Neural progenitor cell (in vitro differentiated cells): ENCODE results near the gene PCDHGA12.

Experiments
- EZH2 ChIP-seq: fragments of 200-600 bp; sonication (generic); IDR thresholded peaks from 2 replicates; pipeline ENCODE4 v1.6.1; 2017; ENCODE audit warnings: antibody characterized with exemption, mild to moderate bottlenecking, moderate library complexity
- EZH2phosphoT487 ChIP-seq: fragments of 200-600 bp; sonication (generic); IDR thresholded peaks from 2 replicates; pipeline ENCODE4 v1.6.1; 2017; ENCODE audit warnings: antibody characterized with exemption
- TF ChIP-seq, protein P1 (sequence below): fragments of 200-600 bp; sonication (generic); IDR thresholded peaks from 2 replicates; pipeline ENCODE4 v1.5.1; 2017; ENCODE audit warnings: antibody characterized with exemption, mild to moderate bottlenecking

DNA sequence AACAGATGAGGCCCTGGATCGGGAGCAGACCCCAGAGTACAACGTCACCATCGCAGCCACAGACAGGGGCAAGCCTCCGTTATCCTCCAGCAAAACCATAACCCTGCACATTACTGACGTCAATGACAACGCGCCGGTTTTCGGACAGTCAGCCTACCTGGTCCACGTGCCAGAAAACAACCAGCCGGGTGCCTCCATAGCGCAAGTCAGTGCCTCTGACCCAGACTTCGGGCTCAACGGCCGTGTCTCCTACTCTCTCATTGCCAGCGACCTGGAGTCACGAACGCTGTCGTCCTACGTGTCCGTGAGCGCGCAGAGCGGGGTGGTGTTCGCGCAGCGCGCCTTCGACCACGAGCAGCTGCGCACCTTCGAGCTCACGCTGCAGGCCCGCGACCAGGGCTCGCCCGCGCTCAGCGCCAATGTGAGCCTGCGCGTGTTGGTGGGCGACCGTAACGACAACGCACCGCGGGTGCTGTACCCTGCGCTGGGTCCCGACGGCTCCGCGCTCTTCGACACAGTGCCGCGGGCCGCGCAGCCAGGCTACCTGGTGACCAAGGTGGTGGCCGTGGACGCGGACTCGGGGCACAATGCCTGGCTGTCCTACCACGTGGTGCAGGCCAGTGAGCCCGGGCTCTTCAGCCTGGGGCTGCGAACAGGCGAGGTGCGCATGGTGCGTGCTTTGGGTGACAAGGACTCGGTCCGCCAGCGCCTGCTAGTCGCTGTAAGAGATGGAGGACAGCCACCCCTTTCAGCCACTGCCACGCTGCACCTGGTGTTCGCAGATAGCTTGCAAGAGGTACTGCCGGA is 11.0 kb upstream of the PCDHGA12 start:
- TF ChIP-seq, protein P1, sequence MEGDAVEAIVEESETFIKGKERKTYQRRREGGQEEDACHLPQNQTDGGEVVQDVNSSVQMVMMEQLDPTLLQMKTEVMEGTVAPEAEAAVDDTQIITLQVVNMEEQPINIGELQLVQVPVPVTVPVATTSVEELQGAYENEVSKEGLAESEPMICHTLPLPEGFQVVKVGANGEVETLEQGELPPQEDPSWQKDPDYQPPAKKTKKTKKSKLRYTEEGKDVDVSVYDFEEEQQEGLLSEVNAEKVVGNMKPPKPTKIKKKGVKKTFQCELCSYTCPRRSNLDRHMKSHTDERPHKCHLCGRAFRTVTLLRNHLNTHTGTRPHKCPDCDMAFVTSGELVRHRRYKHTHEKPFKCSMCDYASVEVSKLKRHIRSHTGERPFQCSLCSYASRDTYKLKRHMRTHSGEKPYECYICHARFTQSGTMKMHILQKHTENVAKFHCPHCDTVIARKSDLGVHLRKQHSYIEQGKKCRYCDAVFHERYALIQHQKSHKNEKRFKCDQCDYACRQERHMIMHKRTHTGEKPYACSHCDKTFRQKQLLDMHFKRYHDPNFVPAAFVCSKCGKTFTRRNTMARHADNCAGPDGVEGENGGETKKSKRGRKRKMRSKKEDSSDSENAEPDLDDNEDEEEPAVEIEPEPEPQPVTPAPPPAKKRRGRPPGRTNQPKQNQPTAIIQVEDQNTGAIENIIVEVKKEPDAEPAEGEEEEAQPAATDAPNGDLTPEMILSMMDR, result no peak
- TF ChIP-seq EZH2phosphoT487, result no peak
- no peak for TF ChIP-seq EZH2
